GM12801 (cell line): ENCODE results near the gene BST1.

Source experiments
- CTCF ChIP-seq: IDR thresholded peaks from one replicate; pipeline ENCODE4 v1.5.1; 2011; ENCODE audit warnings: control low read depth; ENCODE audit not compliant: insufficient read length; ENCODE audit errors: extremely low read depth

The BST1 gene

DNA sequence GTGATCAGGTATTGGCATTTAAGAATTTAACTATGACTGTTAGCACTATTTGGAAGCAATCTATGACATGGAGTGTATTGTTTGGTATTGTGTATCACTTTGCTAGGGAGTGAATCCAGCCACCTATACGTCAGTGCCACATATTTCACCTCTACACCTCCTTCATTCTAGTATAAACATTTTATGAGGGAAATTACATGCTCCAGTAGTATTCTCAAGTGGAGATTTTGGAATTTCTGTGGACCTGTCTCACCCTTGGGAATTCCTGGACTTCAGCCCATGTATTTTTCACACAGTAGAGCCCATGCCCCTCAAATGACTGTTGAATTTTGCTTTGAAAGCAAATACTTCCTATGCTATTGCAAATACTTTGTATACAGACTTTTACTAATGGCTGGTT lies 11.3 kb downstream of the BST1 start:
- no peak for TF ChIP-seq CTCF

GRCh38 chr4:15714646-15715435 lies 12.0 kb downstream of the BST1 start:
- TF ChIP-seq CTCF = no peak

DNA sequence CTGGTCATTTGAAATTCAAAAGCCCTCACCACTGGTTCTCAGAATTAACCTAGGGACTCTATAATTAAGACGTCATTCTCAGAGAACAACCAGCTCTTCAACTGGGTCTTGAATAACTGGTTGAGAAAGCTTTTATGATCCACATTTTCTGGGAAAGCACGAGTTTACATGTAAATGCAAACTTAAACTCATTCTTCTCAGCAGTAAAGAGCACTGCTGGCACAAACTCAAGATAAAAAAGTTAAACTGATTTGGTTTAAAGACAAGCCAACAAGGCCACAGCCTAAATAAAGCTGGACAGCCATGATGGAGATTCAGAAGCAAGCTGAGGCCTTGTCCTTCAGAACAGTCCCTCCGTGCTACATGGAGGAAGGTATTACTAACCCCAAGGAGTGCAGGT lies 13.2 kb downstream of the BST1 start:
- TF ChIP-seq CTCF = no peak

DNA sequence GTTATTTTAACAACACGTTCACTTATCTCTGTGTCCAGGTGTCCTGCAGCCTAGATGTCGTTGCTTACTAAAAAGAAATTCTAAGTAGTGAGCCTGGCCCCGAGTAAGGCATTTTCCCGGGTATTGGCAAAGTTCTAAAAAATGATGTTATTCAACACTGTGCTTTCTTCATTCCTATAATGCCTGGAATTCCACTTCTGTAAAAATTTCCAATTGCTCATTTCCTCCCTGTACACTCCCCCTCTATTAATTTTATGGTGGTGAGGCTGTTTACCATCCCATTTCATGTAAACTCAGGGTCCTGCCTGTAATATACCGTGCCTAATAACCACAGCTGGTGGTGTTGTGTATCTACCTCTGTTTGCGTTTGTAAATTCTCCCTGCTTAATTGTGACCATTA lies 14.2 kb downstream of the BST1 start:
- no peak for TF ChIP-seq CTCF

GRCh38 chr4:15717657-15718416 lies 15.0 kb downstream of the BST1 start:
- TF ChIP-seq CTCF = no peak

- no peak for TF ChIP-seq CTCF
Observed at GRCh38 chr4:15718465-15718864, 15.6 kb downstream of the BST1 start.

DNA sequence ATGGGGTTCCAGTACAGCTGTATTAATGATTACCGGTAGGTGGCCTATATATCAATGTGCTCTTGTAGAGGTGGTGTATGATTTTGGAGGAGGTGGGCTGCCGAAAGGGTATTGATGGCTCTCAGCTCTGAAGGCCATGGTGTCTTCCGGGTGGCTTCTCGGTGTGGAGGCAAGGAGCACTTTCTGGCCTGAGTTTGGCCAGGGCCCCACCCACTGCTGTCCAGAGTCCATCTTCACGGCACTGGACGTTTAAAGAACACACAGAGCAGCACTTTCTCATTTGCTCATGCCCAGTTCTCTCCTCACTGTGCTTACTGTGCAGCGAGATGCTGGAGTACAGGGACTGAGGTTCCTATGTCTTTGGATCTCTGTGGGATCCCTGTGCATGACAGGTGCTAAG lies 16.1 kb downstream of the BST1 start:
- no peak for TF ChIP-seq CTCF
